HG02973 (cell line): ENCODE measurements around the gene RNF5.
"Not testable (repeated sequence)": the region's sequence is repeated elsewhere in the genome, so short reads cannot be mapped to it uniquely, and the experiment has no call there.

Experiments
- ATAC-seq: cut with Tn5 transposase; IDR thresholded peaks from one replicate; pipeline ENCODE4 v1.9.1; 2021; ENCODE audit warnings: moderate library complexity; ENCODE audit not compliant: unreplicated experiment

Gene RNF5

DNA sequence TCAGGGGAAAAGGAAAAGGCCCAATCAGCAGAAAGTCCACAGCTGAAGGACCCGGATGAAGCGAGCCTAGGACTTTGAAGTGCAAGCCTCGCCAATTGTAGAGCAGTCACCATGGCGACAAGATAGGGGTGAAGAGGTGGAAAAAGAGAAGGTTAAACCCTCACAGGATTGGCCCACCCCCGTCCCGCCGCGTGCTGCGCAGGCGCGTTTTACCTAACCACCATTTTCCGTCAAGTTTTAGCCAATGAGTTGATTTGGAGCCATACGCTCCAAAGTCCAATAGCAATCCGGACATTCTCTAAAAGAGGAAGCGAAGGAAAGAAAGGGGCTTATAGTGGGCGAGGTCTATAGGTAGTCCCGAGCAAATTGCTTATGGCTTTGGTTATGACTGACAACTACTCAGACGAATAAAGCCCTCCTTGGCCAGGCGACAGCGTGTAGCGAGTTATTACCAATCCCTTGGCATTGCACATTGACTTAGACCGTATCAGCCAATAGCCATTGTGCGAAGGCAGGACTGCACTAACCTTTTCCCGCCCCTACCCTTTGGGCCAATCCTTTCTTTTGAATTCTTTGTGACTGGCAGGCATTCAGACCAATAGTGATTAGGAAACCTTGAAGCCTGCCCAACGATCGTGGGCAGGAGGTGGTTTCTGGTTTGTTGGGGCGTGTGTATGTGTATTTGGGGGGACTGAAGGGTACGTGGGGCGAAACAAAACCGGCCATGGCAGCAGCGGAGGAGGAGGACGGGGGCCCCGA is at the start of gene RNF5:
Gene RNF5 (plus strand): TSS at position 618 of the 759 bp plus-strand sequence. CDS start 107 bp downstream, at position 725.
- peak; percentile 73 for ATAC-seq

DNA sequence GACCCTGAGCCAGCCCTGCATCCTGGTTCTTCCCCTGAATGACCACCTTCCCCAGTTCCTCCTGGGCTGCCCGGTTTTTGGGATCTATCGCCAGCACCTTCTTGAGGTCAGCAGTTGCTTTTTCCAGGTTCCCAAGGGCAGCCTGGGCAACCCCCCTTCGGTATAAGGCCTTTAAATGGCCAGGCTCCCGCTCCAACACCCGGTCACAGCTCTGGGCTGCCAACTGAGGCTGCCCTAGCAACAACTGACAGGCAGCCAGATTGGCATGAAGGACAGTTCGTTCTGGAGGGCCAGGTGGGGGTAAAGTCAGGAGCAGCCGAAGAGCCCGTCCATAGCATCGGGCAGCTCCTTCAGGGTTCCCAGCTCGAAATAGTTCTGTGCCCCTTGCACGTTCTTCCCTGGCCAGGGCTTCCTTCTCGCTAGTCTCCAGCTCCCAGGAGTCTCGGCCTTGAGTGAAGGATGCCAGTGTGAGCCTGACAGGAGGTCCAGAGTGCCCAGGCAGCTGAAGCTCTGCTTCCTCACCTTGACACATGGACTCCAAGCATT is 49.4 kb upstream of the RNF5 start:
- ATAC-seq, result no peak

DNA sequence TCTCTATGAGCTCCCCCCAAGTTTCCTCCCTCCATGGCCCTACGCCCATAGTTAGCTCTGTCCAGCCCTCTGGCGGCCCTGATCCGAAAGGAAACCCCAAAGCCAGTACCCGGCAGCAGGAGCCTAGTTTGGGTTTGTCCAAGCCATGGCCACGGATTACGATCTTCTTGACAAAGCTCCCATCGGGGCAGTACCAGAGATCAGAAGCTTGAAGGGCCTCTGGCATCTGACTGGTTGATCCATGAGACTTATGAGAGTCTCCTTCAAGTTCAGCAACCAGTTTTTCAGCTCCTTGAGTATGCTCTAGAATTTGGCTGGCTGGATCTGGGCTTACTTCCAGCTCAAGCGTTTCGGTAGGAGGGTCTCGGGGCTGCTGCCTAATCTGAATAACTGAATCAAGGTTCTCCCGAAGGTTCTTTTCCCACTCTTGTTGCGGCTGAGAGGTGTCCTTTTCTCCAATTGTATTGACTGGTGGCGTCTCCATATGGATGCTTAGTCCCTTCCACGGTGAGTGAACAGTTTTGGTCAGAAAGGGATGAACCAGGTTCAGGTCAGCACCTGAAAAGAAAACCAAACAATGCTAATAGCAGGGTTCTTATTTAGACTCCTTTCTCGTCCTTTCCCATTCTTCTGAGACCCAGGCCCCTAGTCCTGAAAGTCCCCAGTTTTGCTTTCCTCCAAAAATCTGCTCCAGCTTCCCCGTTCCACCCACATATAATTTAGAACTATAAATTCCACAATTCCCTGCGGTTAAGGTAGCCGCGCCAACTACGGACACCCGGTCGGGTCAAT is 48.7 kb upstream of the RNF5 start:
- ATAC-seq, result no peak

DNA sequence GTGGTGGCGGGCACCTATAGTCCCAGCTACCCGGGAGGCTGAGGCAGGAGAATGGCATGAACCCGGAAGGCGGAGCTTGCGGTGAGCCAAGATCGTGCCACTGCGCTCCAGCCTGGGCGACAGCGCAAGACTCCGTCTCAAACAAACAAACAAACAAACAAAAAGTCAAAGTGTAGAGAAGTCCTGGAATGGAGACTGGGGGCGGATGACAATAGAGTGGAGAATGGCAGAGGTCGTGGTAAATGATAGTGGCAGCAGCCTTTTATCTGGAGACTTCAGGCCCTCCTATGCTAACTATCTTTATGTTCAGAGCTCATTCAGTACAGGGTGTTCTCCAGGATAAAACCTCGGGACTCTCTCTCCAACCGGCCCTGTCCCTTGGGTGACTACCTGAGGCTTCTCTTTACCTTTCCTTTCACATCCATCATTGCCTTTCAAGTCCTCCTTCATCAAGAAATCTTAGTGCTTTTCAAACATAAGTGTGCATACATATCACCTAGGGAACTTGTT is 46.7 kb upstream of the RNF5 start:
- no peak for ATAC-seq

GRCh38 chr6:32132110-32132509 is 46.1 kb upstream of the RNF5 start:
- ATAC-seq, result no peak

- no peak for ATAC-seq
These were observed 44.4 kb upstream of the RNF5 start for GRCh38 chr6:32133786-32134185.

GRCh38 chr6:32137454-32137853 is 40.8 kb upstream of the RNF5 start:
- no peak for ATAC-seq

- ATAC-seq, result no peak
These were observed 38.6 kb upstream of the RNF5 start for GRCh38 chr6:32139590-32139989.

- no peak for ATAC-seq
These were observed 37.7 kb upstream of the RNF5 start for GRCh38 chr6:32140420-32141046.

- ATAC-seq, result not testable (repeated sequence)
These were observed 34.0 kb upstream of the RNF5 start for GRCh38 chr6:32144238-32144637.

- no peak for ATAC-seq
These were observed 31.9 kb upstream of the RNF5 start for GRCh38 chr6:32146287-32146686.

DNA sequence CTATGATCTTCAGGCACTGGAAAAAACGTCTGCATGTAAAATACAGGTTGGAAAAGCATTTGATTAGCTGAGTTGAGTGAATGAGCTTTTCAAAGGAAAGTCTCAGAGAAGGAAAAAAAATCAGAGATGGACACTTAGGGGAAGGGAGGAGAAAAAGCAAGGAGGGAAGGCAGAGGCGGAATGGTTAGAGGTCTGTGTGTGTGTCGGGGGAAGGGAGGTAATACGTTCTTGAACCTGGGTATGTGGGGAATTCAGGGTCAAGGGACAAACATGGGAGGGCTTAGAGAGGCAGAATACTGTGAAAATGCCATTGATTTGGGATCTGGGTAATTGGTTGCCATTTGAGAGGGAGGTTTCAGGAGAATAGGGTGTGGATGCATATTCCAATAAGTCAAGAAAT is 31.5 kb upstream of the RNF5 start:
- ATAC-seq, result no peak

DNA sequence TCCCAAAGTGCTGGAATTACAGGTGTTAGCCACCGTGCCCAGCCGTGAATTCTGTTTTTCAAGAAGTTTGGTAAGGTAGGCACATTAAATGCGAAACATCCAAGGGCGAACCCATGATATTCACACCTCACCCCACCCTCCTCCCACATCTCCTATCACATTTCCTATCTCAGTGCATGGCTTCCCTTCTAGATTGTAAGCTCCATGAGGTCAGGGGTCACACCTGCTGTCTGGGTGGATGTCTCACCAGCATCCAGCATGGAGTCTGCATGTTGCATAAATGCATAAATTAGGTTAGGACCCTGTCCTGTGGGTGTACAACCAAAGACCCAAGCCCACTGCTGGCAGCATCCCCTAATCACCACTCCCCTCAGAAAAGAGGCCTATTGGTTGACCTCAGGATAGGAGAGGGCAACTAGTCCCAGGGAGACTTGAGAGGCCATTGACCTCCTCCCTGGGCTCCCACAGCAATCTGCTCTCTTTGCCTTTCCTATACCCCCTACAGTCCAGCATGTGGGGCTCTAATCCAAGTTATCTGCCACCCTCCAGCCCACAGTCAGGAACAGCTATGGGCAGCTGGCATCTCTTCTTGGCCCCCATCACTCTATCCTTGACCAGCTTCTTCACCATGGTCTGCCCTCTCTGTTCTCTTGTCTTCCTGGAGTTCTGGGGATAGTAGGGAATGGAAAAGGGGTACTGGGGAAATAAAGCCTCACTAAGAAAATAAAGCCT is 30.6 kb upstream of the RNF5 start:
- no peak for ATAC-seq

DNA sequence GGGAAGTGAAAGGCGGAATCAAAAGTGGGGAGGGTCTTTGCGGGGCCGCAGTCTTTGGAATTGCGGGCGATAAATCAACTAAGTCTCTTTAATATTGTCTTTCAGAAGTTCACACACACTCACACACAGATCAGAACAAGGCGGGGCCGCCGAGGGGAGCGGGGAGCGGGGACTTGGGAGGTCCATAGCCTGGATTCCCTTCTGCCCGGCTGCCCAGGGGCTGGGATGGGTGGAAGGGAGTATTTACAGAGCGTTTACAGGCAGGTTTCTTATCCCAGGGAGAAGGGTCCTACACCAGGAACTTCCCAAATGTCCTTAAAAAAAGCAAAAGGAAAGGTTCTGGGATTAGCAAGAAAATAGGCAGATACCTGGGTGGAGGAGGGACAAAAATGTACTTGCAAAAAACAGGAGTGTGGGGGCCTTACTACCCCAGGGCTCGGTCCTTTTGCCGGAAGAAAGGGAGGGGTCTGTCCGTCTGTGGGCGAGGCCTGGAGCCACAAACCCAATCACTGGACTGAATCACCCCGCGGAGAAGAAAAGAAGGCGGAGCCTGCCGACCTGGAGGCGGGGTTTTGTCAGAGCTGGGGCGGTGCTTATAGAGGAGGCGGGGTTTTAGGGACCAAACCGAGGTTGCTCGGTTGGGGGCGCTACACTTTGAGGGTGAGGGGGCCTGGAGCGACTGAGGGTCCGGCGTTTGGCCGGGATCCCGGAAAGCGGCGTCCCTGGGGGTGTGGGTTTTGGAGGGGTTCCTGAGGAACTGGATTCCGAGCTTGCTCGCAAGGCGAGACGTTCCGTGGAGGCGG is 29.7 kb upstream of the RNF5 start:
- no peak for ATAC-seq

DNA sequence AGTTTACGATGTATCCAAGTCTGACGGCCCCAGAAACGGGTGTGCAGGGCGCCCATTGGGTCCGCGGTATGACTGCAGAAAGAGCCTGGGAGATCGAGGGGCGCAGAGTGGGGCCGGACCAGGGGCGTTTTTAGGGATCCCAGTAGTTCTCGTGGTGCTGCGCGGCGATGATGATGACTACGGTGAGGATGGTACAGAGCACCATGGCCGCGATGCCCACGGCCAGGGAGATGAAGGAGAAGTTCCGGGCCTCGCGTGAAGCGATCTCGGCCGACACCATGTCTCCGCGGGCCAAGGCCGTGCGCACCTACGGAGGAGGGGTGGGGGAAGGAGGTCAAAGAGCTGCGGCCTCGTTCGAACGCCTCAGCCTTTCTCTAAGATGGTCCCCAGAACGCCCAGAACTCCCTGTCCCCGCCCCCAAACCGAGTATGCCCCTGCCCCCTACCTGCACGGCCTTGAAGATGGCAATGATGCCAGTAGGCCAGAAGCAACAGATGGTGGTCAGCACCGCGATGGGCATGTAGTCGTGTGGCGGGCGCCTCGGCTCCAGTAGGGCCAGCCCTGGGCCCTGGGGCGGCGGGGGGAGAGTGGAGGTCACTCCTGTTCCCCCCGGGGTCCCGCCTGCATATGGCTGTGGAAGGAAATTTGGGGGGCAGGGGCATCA is 29.0 kb upstream of the RNF5 start:
- ATAC-seq, result no peak

- ATAC-seq, result no peak
These were observed 28.0 kb upstream of the RNF5 start for GRCh38 chr6:32149932-32150870.

DNA sequence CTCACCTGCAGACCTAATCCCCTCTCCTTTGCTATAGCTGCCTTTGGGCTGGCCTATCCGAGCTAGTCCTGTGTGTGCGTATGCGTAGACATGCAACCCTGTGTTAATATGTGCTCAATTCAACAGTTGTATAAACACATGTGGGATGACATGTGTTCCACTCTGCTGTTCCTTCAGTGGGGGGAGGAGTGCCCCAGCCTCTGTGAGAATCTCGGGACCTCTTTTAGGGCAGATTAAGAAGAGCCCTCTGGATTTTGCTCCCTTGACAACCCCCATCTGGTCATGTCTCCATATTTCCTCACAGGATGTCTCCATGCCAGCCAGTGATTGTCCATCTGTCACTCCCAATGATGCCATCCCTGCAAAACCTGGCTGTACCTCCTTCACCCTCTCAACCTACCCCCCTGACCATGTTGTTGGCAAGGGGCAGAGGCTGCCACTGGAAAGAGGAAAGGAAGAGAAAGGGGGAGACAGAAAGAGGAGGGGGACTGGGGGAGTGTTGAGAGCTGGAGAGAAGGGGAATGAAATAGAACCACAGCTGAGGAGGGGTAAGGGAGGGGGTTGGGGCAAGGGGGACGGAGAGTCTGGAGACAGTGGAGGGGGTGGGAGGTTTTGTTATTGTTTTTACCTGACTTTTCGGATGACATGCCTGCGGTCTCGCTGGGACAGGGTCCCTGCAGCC is 26.9 kb upstream of the RNF5 start:
- ATAC-seq, result no peak
